Heart left ventricle (tissue), 16 donors: ENCODE measurements around the gene FAM149A. TPM values are rescaled to one million over a fixed set of nuclear protein-coding genes. Genes with fewer than 3 reads are reported as not detected.

Experiments used
- ATAC-seq, 4 donors: fragments of 200-7000 bp; cut with Tn5 transposase; one replicate each; pipeline ENCODE4 v1.9.1; 2020 to 2022; ENCODE audit warnings: moderate library complexity in 4 of 4, mild to moderate bottlenecking in 3 of 4, moderate number of reproducible peaks in 1 of 4
- DNase-seq, 5 donors: peaks; one replicate each; pipeline ENCODE4 v3.0.0-alpha.2; 2020
- H3K27ac ChIP-seq, 12 donors: fragments of 200-600 bp; sonication (generic) in 4 of 12; one replicate each; pipeline versions ENCODE4 v1.5.0 to v1.8.0; 2016 to 2022; ENCODE audit warnings: mild to moderate bottlenecking in 2 of 12
- H3K27me3 ChIP-seq, 9 donors: fragments of 200-600 bp; sonication (generic) in 2 of 9; one replicate each; pipeline versions ENCODE4 v1.5.1 to v1.8.0; 2016 to 2022; ENCODE audit warnings: mild to moderate bottlenecking in 3 of 9
- H3K36me3 ChIP-seq, 9 donors: fragments of 200-600 bp; sonication (generic) in 2 of 9; one replicate each; pipeline versions ENCODE4 v1.5.0 to v1.8.0; 2018 to 2022; ENCODE audit warnings: mild to moderate bottlenecking in 2 of 9
- H3K4me1 ChIP-seq, 12 donors: fragments of 200-600 bp; sonication (generic) in 4 of 12; one replicate each; pipeline versions ENCODE4 v1.5.0 to v1.8.0; 2016 to 2022; ENCODE audit warnings: mild to moderate bottlenecking in 3 of 12
- H3K4me3 ChIP-seq, 12 donors: fragments of 200-600 bp; sonication (generic) in 4 of 12; one replicate each; pipeline versions ENCODE4 v1.5.0 to v1.8.0; 2017 to 2022; ENCODE audit warnings: mild to moderate bottlenecking in 9 of 12, moderate library complexity in 4 of 12
- H3K9me3 ChIP-seq, 12 donors: fragments of 200-600 bp; sonication (generic) in 4 of 12; one replicate each; pipeline versions ENCODE4 v1.5.0 to v1.8.0; 2016 to 2022; ENCODE audit warnings: mild to moderate bottlenecking in 1 of 12
- CTCF ChIP-seq, 12 donors: fragments of 200-600 bp; sonication (generic) in 4 of 12; IDR thresholded peaks; one replicate each; pipeline versions ENCODE4 v1.5.0 to v1.8.0; 2018 to 2022; ENCODE audit warnings: antibody characterized with exemption in 12 of 12, mild to moderate bottlenecking in 5 of 12
- POLR2A ChIP-seq, 2 donors: fragments of 450-650 bp; IDR thresholded peaks; one replicate each; pipeline ENCODE4 v1.6.1; 2017; ENCODE audit warnings: antibody characterized with exemption in 2 of 2, mild to moderate bottlenecking in 2 of 2, moderate library complexity in 2 of 2
- WGBS, 4 donors: extraction: QIAGEN DNeasy Blood & Tissue Kit in 2 of 4; methylation state at CpG; one replicate each; pipeline versions ENCODE4 v1.1.5 to v1.1.7; 2013 to 2018; 5-methylcytosine and 5-hydroxymethylcytosine counted together
- intact Hi-C, 10 donors: fragments of 100-400 bp; cut with DNase I; formaldehyde crosslinking; loops; one replicate each; pipeline versions ENCODE4 v1.11.1 to v1.14.2; 2022
- polyA plus RNA-seq, 2 donors: library from polyadenylated mRNA; stranded (reverse); fragments of 200-250 nt; gene quantifications; one replicate each; pipeline ENCODE4 v1.2.3, GENCODE V29; 2013
- total RNA-seq, 9 donors: library from RNA; depleted of rRNA in 2 of 9; stranded (reverse); fragments of >200 nt in 2 of 9; fragmentation: NEBNext Ultra II Directional in 3 of 9; extraction: Animal tissue kit (Norgen Biotek cat#: 25700) in 3 of 9; gene quantifications; one replicate each; pipeline versions ENCODE4 v1.1.0 to v1.2.4, GENCODE V29; 2016 to 2023
- donor health status: ischemic (EF 13 %, LVEDD 7.1; RV severe dilation, severe dysfunction).
- donor health status: healthy with polysubstance abuse.
- donor health status: DM: no; HTN: yes; CAD: no.
- donor health status: DM: no; HTN: no; CAD: no.
- donor health status: ischemic (EF 25% LVEDD 6.9; RV normal size, moderate dysfunction).
- donor health status: ischemic (EF 25% LVEDD 5.7; RV mildly dilated, moderate dysfunction).
- donor health status: healthy.
- donor health status: DM: yes; HTN: yes; CAD: no.
- donor health status: ischemic (EF 35%, LVEDD 5.7; RV mildly dilated, moderate dysfunction).
- donor health status: nonischemic (EF 11% LVEDD 7.7; RV severe dilation, severe dysfunction).
- donor health status: DM: yes; HTN: yes; CAD: no.
- donor health status: PGD.
- donor health status: ischemic (EF 29% LVEDD 5.4; RV normal size, mild dysfunction).
- donor health status: nonischemic (EF 23%, LVEDD 6.1; RV moderate dilation, normal function).

The FAM149A gene
- total and polyA plus RNA-seq, 11 donors, result 1.6 to 13.0 (median 7.8) TPM

- peaks cover 0 to 56% (median 29%) of the 10 kb centered on the region in 9 donors for H3K36me3 ChIP-seq
- no peak overlapping the region for H3K27ac ChIP-seq
- no peak overlapping the region for H3K4me3 ChIP-seq
- H3K4me1 ChIP-seq, result peaks cover 6 to 35% (median 17%) of the 10 kb centered on the region in 12 donors
- intact Hi-C loops, result loop anchor here in 1 of 10 donors (10.0 kb wide), 1 partner anchor 51 kb away; no protein-coding TSS in a partner anchor
- no peak for ATAC-seq
- no peaks in the 10 kb centered on the region for H3K27me3 ChIP-seq
- no peak for DNase-seq
- 94 to 97% (median 95%) methylated on average over 6 of the region's 6 CpGs for WGBS, 4 donors
- H3K9me3 ChIP-seq, result no peaks in the 10 kb centered on the region
- TF ChIP-seq CTCF (IDR thresholded peaks at IDR 0.05) (no peak), POLR2A (IDR thresholded peaks at IDR 0.05) (no peak)
Measured at GRCh38 chr4:186196063-186196462, 91.6 kb downstream of the FAM149A start.

GRCh38 chr4:186200516-186200915, 96.0 kb downstream of the FAM149A start:
- DNase-seq (no peak), ATAC-seq (peak in 3 of 4 donors; percentile 11 to 50 (median 41))
- Histone ChIP-seq H3K27me3 (no peaks in the 10 kb centered on the region), H3K4me3 (no peak overlapping the region), H3K27ac (peak overlapping the region in 10 of 12 donors; percentile 26 to 80 (median 42)), H3K9me3 (no peaks in the 10 kb centered on the region), H3K36me3 (peaks cover 0 to 48% (median 26%) of the 10 kb centered on the region in 9 donors), H3K4me1 (peaks cover 0 to 22% (median 0%) of the 10 kb centered on the region in 12 donors)
- intact Hi-C loops, result no loop called here
- TF ChIP-seq POLR2A (IDR thresholded peaks at IDR 0.05), result no peak
- no peak for TF ChIP-seq CTCF (IDR thresholded peaks at IDR 0.05)
- 37 to 54% (median 45%) methylated on average over 6 of the region's 6 CpGs for WGBS, 4 donors

- DNase-seq (peak in 1 of 5 donors; percentile 32), ATAC-seq (peak in 2 of 4 donors; percentile 60 to 71)
- Histone ChIP-seq H3K36me3 (peaks cover 0 to 45% (median 23%) of the 10 kb centered on the region in 9 donors), H3K4me1 (peaks cover 0 to 22% (median 0%) of the 10 kb centered on the region in 12 donors), H3K9me3 (no peaks in the 10 kb centered on the region), H3K27me3 (no peaks in the 10 kb centered on the region), H3K4me3 (no peak overlapping the region), H3K27ac (peak overlapping the region in 8 of 12 donors; percentile 26 to 80 (median 51))
- WGBS, 4 donors, result 57 to 69% (median 63%) methylated on average over 7 of the region's 7 CpGs
- TF ChIP-seq CTCF (IDR thresholded peaks at IDR 0.05) (no peak), POLR2A (IDR thresholded peaks at IDR 0.05) (no peak)
- intact Hi-C loops, result no loop called here
Measured at GRCh38 chr4:186201010-186201409, 96.5 kb downstream of the FAM149A start.

GRCh38 chr4:186201535-186202230, 97.2 kb downstream of the FAM149A start:
- Histone ChIP-seq H3K4me3 (no peak overlapping the region), H3K4me1 (peaks cover 0 to 22% (median 0%) of the 10 kb centered on the region in 12 donors), H3K27ac (peak overlapping the region in 8 of 12 donors; percentile 0 to 80 (median 40)), H3K27me3 (no peaks in the 10 kb centered on the region), H3K9me3 (no peaks in the 10 kb centered on the region), H3K36me3 (peaks cover 0 to 38% (median 16%) of the 10 kb centered on the region in 9 donors)
- peak; percentile 40 to 68 (median 54) for TF ChIP-seq CTCF (IDR thresholded peaks at IDR 0.05)
- no peak for TF ChIP-seq POLR2A (IDR thresholded peaks at IDR 0.05)
- 46 to 54% (median 49%) methylated on average over 9 of the region's 9 CpGs for WGBS, 4 donors
- DNase-seq (peak in 2 of 5 donors; percentile 40 to 53), ATAC-seq (peak; percentile 70 to 79 (median 72))
- intact Hi-C loops, result no loop called here
